HK-2 (cell line): ENCODE measurements around the gene FAM221B.

Source experiments
- DNase-seq: peaks from one replicate; pipeline ENCODE4 v3.0.0-alpha.2; 2018; ENCODE audit not compliant: unreplicated experiment

FAM221B gene, protein sequence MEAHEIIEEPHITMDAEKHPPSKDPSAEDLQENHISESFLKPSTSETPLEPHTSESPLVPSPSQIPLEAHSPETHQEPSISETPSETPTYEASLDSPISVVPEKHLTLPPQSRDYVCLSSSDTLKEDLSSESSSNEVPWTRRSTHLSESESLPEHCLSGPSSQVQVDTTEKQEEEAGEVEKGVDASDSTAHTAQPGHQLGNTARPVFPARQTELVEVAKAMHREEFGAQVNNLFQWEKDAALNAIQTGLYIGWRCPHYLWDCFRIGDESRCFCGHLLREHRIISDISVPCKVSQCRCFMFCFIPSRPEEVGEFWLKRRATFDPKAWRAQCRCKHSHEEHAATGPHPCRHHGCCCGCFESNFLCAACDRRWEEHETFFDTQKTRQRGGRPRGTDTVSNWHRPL

DNA sequence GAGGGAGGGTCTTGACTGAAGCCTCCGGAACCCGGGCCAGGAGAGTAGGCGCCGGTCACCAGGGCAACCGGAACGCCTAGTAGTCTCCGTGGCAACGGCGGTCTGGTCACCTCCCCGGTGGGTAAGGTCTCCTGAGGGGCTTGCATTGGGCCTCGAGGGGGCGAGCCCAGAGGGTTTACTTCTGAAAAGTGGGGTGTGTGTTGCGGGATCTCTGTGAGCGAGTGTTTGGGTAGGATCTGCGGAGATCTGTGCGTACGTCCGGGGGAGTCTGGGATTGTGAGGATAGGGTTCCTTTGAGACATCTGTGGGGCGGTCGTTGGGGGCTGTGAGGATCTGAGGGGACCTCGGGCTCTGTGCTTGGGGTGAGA, at the start of gene FAM221B:
TSS of gene FAM221B (minus strand) at position 17 of the 368 bp plus-strand sequence. CDS start 2,571 bp downstream, outside the sequence.
- DNase-seq = no peak

DNA sequence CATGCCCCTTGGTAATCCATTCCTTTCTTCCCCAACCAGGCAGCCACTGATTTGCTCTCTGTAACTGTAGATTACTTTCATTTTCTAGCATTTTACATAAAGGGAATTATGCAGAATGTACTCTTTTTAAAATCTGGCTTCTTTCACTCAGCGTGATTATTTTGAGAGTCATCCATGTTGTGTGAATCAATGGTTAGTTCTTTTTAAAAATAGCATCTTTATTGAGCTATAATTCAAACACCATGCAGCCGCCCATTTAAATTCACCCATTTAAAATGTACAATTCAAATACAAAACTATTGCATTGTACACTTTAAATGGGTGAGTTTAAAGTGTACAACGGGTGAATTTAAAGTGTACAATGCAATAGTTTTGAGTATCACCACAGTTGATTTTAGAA, 44.0 kb upstream of the FAM221B start:
- no peak for DNase-seq

DNA sequence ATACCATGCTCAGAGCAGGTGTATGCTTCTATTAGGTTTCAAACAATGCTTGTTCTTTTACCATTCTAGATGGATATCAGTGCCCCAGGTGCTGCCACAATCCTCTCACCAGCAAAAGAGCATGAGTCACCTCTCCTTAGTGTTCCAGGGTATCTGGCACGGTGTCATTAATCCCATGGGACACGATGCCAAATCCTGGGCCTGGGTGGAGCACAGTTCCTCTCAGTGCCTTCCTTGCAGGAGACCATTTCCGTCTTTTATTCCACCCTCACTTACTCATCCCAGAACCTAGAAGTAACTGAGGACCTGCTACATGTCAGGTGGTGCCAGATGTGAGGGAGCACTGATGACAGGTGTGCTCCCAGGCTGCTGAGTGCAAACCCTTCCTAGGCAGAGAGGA, 43.0 kb upstream of the FAM221B start:
- DNase-seq = no peak

DNA sequence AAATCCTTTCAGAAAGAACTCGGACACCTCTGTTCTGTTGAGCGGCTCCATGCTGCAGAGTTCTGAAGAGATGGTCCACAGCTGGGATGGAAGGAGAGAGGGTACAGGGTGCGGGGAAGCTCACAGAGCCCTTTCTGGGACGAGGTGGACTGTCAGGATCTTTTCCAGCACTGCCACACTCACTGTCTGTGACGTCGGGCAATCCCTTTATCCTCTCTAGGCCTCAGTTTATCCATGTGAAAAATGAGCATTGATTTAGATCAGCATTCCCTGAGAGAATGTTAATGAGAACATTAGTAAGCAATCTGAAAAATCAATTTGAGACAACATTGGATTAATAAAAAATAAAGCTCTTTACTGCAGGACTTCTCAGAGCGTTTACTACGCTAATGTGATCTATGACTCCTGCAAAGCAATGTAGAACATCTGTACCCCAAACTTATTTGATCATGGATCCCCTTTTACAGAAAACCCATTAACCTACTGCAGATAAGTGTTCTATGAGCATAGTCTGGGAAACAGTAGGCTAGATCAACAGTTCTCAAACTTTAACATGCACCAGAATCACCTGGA, 41.9 kb upstream of the FAM221B start, which contains the start of gene OR13J1:
TSS of gene OR13J1 (minus strand) at position 51 of the 573 bp plus-strand sequence. CDS start at position 51, 0 bp downstream.
- DNase-seq = no peak

DNA sequence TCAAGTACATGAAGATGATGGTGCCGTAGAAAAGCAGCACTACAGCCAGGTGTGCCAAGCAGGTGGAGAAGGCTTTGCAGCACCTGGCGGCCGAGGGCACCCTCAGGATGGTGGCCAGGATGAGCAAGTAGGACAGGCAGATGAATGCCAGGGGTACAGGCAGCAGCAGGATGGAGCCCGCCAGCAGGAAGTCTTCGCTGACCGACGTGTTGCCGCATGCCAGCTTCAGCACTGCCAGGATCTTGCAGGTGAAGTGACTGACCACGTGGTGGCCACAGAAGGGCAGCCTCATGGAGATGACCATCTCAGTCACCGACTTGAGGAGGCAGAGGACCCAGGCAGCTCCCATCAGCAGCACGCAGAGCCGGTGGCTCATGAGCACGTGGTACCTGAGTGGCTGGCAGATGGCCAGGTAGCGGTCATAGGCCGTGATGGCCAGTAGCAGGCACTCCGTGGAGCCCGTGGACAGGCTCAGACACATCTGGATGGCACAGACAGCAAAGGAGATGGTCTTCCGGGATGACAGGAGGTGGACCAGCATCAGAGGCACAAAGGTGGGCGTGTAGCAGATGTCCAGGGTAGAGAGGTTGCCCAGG, 41.2 kb upstream of the FAM221B start:
- DNase-seq = no peak

DNA sequence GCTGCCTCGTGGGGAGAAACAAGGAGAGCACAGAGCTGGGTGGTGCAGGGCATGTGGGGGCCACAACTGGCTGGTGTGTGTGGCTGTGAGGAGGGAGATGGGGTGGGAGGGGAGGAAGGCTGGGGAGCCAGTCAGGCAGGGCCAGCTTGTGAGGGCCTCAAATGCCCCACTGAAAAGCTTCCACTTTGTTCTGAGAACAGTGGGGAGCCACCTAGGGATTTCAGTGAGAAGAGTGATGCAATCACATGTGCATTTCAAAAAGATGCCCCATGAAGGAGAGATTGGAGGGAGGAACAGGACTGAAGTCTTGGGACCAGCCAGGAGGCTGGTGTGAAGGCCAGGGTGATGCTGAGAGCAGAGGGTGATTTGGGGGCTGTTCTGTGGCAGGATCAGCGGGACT, 40.4 kb upstream of the FAM221B start:
- no peak for DNase-seq

DNA sequence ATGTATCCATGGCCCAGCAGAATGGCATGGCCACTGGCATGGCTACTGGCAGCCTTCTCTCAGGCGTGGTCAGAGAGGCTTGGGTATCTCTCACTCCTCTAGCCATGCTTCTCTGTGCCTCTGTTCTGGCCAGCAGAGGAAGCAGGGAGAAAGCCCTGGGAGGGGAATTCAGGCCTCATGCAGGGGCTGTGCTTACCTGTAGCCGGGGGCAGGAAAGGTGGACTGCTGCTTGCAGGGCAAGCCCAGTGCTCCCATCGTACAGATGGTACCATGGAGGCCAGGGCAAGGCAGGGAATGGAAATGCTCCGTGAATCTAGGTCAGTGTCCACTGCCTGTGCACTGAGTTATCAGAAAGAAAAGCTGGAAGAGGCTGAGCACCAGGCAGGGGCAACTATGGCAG, 39.0 kb upstream of the FAM221B start:
- DNase-seq = no peak

DNA sequence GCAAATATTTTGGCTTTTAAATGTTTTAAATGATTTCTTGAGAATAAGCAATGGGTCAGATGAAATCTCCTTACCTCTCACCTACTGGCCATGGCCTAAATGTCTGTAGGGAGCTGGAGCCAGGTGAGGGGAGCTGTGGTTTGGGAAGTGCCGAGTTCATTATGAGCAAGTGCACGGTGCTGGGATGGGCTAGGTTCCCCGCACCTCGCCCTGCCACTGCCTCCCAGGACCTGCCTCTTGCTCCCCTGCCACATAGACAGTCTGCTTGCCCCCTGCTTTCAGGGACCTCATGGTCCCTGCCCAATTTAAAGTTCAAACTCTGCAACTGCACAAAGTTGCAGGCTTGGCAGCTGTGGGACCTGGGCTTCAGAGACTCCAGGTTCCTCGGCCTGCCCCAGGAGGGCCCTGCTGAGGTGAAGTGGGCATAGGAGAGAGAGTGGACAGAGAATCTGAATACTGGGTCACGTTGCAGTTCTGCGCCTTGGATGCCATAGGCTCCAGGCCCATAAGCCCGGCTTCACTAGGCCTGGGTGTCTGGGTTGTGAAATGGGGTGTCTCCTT, 36.2 kb upstream of the FAM221B start:
- DNase-seq = no peak

DNA sequence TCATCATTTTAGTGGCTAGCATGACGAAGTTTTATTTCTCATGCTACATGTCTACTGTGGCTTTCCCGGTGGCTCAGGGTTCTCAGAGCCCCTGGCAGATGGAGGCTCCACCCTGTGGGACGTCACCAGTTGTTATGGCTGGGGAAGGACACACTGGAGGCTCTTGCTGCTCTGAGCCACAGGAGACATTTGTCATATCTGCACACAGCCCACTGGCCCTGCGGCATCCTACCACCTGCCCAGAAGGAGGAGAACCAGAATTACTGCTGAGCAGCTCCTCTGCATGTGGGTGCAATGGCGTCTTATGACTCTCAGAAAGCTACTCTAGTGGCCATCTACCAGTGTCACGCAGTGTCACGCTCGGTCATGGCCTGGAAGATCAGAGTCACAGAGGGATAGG, 35.1 kb upstream of the FAM221B start:
- no peak for DNase-seq

DNA sequence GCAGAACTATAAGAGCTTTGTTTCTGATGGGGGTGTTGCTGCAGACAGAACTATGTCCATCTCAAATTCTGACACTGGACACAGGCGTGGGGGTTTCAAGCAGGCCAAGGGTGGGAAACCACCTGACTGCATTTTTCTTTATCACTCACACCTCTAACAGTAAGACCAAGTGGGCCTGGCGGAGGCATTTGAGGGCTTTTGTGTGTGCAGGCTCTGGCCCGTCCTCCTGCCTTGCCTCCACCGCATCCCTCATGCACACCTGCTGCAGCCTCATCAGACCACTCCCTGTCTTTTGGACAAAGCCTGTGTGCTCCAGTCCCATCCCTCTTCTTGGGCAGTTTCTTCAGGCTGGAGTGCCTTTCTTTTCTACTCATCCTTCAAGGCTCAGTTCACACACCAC, 33.8 kb upstream of the FAM221B start:
- DNase-seq = no peak

DNA sequence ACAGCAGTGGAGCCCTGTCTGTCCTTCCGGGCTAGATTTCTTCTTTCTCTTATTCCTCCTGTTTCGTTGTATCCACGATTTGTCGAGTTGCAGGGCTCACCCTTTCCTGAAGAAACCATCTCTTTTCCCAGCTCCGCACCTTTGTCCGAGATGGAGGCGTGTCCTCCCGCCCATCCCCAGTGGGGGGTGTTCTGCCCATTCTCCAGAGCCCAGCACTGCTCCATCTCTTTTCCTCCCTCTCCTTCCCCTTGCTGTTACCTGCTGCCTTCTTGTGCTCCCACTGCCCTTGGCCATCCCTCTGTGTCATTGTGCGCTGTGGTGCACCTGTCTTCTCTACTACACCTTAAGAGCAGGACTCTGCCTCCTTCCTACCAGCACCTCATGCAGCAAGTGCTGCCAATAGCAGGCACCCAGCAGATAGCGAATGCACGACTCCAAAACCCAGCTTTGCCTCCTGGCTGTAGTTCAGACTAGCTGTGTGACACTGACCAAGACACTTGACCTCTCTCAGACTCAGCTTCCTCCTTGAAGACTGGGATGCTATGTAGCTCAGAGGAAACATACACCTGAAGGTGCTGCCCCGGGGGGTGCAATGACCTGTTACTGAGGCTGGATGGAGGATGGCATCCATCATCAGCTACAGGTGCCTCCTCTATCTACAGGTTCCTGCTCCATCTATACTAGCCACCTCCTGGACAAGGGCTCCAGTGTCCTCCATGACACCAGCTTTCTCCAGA, 32.8 kb upstream of the FAM221B start:
- DNase-seq = no peak

DNA sequence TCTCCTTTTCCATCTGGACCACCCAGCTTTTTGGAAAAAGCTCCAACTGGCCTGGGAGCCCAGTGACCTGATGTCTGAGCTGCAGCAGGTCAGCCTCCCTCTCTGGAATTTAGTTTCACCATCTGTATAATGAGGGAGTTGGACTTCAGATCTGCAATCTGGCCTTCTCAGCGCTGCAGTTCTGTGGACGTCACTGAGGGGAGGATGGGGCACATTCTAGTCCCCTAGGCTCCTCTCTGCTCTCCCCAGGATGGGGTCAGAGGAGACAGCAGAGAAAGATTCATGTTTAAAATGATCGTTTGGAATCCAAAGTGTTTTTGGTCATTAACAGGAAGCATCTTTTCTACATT, 31.4 kb upstream of the FAM221B start:
- no peak for DNase-seq

DNA sequence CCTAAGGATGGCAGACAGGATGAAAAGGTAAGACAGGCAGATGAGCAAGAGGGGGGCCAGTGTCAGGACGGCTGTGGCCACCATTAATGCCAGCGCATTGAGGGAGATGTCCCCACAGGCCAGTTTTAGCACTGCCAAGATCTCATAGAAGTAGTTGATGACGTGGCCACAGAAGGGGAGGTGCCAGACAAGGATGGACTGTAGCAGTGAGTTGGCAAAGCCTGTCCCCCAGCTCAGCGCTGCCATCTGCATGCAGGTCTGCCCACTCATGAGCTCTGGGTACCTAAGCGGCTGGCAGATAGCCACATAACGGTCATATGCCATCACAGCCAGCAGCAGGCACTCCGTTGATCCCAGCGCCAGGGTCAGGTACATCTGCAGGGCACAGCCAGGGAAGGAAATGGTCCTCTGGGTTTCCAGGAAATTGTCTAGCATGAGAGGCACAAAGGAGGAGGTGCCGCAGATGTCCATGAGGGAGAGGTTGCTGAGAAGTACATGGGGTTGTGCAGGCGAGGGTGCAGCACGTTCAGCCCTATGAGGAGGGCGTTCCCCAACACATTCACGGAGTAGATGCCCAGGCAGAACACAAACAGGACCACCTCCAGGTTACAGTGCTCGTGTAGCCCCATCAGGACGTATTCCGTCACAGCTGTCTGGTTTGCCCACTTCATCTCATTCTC, 30.9 kb upstream of the FAM221B start:
- no peak for DNase-seq

DNA sequence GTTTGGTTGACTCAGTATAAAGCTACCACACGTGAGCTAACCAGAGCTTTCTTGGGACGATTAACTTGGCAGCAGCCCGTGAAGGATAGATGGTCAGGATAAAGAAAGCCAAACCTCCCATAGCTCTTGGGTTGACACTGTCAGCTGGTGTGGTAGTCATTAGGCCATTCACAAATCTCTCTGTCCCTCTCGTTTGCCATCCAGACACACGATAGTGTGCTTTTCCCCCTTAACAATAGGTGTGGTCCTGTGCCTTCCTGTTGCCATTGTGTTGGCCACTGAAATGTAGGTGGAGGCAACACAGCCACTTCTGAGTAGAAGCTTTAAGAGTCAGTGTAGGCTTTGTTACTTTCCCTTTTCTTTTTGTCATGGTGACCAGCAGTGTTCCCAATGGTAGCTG, 29.9 kb upstream of the FAM221B start:
- DNase-seq = no peak

DNA sequence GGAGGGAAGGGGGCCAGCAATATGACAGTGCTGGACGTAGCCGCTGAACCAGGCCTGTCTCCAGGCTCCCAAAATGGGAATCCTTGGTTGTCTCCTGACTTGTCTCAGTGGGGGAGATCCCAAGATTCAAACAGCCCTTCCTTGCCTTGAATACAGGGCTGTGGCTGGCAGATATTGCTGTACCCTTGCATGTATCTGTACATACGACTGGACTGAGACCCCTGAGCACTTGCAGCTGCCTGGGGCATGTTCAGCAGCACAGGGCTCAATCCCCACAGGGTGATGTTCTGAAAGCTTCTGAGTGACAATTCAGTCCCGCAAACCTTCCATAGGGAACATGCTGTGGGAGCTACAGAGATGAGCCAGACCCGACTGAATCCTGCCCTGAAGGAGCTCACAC, 28.4 kb upstream of the FAM221B start:
- no peak for DNase-seq

DNA sequence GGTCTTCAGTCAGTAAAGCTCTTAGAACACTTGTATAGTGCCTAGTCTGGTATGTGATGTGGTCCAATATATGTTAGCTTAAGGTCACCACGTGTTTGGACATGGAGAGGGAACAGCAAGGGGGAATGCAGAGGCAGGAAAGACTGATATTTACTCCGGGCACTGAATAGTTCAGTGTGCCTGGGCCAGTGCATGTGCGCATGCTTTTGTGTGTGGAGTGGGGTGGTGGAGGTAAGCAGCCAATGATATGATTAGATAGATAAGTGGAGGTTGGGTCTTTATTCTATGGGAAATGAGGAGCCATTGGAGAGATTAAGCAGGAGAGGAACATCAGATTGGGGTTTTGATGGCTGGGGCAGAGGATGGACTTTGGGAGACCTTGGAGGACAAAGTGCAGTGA, 27.7 kb upstream of the FAM221B start:
- no peak for DNase-seq

DNA sequence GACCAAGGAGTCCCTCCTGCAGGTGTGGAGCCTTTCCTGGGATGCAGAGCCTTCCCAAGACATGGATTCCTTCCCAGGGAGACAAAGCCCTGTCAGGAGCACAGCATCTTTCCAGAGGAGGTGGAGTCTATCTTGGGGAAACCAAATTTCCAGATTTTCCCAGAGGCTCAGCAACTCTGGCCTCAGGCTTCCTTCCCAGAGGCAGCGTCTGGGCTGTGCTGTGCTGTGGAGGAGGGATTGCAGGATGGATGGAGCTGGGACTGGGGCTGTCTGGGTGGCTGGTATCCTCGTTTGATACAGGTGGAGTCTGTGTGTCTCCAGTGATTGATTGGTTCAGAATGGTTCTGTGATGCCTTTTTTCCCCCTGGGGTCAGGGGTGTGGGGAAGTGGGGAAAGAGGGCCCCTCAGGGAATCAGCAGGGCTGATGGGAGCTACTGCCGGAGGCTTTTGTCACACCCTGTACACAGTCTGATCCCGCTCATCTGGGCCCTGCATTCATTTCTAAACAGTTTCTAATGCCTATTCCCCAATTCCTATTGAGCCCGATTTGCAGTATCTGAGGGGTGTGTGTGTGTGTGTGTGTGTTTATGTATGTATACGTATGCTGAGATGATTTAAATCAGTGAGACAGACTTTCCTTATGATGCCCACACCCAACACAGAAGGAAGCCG, 25.7 kb upstream of the FAM221B start:
- no peak for DNase-seq

DNA sequence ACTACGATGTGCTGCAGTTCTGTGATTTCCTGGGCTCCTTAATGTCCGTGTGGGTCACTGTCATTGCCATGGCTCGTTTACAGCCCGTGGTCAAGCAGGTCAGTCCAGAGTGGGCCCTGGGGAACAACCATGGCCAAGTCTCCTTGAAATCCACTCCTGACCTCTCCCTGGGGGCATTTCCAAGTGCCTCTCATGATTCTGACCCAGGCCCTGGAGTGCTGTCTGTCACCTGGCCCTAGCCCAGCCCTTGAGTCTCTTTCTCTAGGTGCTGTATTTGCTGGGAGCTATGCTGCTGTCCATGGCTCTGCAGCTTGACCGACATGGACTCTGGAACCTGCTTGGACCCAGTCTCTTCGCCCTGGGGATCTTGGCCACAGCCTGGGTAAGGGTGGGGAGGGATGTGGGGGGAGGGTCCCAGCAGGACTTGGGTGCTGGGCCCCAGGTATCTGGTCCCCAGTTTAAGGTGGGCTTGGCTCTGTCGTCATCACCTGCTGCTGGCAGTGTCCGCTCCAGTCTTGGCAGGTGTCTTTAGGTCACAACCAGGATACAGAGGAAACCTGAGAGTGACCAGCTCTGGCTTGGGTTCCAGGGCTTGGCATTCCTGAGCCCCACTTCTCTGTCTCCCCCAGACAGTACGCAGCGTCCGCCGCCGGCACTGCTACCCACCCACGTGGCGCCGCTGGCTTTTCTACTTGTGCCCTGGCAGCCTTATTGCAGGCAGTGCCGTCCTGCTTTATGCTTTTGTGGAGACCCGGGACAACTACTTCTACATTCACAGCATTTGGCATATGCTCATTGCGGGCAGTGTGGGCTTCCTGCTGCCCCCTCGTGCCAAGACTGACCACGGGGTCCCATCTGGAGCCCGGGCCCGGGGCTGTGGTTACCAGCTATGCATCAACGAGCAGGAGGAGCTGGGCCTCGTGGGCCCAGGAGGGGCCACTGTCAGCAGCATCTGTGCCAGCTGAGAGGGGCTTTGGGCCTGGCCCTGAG, 24.6 kb upstream of the FAM221B start:
- no peak for DNase-seq

DNA sequence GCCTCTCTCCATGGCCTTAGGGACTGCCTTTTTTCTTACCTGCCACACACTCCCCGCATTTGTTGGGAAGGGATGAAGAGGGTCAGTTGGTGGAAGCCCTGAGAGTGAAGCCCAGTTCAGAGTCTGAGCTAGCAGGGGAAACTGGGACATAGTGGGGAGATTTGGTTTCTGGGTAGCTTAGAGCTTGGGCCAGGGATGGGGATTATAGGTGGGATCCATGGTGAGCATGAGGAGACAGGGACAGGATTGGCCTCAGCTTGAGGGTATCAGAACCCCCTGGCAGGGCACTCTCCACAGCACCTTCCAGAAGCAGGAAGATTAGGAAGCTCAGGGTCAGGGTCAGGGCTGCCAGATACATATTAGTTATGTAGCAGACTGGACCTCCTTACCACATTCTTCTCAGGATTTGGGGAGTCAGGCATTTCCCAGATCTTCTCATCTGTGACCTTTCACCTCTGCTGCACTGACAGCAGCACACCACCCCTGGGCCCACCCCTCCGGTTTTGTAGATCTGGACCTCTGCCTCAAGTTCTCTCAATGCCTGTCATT, 23.8 kb upstream of the FAM221B start:
- no peak for DNase-seq
